ENCODE data around the gene IL16.

DNA sequence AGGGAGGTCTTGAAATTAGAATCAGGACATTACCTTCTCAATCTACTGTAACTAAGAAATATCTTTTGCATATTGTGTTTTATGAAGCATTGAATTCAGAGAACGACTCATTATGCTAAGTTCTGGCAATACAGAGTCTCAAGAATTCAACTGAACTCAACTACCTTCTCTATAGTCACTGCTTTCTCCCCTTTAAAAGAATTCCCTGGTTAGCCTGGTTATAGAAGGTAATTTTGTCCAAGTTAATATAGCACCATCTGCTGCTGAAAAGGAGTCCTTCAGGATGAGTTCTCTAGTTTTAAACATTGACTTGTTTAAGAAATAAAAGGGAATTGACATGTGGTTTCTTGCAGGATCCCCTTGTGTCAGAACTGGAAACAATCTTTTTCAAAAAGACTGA is 60.2 kb downstream of the IL16 start:
- TF ChIP-seq EZH2 (IDR thresholded peaks at IDR 0.05; ENCODE audit: borderline replicate concordance, low read depth, low read length, severe bottlenecking) = no peak
- TF ChIP-seq, protein P1, sequence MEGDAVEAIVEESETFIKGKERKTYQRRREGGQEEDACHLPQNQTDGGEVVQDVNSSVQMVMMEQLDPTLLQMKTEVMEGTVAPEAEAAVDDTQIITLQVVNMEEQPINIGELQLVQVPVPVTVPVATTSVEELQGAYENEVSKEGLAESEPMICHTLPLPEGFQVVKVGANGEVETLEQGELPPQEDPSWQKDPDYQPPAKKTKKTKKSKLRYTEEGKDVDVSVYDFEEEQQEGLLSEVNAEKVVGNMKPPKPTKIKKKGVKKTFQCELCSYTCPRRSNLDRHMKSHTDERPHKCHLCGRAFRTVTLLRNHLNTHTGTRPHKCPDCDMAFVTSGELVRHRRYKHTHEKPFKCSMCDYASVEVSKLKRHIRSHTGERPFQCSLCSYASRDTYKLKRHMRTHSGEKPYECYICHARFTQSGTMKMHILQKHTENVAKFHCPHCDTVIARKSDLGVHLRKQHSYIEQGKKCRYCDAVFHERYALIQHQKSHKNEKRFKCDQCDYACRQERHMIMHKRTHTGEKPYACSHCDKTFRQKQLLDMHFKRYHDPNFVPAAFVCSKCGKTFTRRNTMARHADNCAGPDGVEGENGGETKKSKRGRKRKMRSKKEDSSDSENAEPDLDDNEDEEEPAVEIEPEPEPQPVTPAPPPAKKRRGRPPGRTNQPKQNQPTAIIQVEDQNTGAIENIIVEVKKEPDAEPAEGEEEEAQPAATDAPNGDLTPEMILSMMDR (IDR thresholded peaks at IDR 0.05; ENCODE audit: borderline replicate concordance, extremely low read depth, low read length, poor library complexity, severe bottlenecking) = peak; percentile 29

Measured in DND-41 (cell line).